Measurements from ENCODE around the gene DBF4B.

- TF ChIP-seq EGR1 (IDR thresholded peaks at IDR 0.05; ENCODE audit: low read depth): no peak
- TF ChIP-seq POLR2A (IDR thresholded peaks at IDR 0.05; ENCODE audit: borderline replicate concordance, extremely low read depth, insufficient read depth, insufficient read length): no peak
- TF ChIP-seq POLR2AphosphoS5 (IDR thresholded peaks at IDR 0.05; ENCODE audit: low read depth, low read length): no peak
- TF ChIP-seq, protein P1, sequence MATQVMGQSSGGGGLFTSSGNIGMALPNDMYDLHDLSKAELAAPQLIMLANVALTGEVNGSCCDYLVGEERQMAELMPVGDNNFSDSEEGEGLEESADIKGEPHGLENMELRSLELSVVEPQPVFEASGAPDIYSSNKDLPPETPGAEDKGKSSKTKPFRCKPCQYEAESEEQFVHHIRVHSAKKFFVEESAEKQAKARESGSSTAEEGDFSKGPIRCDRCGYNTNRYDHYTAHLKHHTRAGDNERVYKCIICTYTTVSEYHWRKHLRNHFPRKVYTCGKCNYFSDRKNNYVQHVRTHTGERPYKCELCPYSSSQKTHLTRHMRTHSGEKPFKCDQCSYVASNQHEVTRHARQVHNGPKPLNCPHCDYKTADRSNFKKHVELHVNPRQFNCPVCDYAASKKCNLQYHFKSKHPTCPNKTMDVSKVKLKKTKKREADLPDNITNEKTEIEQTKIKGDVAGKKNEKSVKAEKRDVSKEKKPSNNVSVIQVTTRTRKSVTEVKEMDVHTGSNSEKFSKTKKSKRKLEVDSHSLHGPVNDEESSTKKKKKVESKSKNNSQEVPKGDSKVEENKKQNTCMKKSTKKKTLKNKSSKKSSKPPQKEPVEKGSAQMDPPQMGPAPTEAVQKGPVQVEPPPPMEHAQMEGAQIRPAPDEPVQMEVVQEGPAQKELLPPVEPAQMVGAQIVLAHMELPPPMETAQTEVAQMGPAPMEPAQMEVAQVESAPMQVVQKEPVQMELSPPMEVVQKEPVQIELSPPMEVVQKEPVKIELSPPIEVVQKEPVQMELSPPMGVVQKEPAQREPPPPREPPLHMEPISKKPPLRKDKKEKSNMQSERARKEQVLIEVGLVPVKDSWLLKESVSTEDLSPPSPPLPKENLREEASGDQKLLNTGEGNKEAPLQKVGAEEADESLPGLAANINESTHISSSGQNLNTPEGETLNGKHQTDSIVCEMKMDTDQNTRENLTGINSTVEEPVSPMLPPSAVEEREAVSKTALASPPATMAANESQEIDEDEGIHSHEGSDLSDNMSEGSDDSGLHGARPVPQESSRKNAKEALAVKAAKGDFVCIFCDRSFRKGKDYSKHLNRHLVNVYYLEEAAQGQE (IDR thresholded peaks at IDR 0.05; ENCODE audit: low read depth): no peak
- TF ChIP-seq, protein P2, sequence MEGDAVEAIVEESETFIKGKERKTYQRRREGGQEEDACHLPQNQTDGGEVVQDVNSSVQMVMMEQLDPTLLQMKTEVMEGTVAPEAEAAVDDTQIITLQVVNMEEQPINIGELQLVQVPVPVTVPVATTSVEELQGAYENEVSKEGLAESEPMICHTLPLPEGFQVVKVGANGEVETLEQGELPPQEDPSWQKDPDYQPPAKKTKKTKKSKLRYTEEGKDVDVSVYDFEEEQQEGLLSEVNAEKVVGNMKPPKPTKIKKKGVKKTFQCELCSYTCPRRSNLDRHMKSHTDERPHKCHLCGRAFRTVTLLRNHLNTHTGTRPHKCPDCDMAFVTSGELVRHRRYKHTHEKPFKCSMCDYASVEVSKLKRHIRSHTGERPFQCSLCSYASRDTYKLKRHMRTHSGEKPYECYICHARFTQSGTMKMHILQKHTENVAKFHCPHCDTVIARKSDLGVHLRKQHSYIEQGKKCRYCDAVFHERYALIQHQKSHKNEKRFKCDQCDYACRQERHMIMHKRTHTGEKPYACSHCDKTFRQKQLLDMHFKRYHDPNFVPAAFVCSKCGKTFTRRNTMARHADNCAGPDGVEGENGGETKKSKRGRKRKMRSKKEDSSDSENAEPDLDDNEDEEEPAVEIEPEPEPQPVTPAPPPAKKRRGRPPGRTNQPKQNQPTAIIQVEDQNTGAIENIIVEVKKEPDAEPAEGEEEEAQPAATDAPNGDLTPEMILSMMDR (IDR thresholded peaks at IDR 0.05 in 2 of 3, conservative IDR thresholded peaks at IDR 0.05 in 1 of 3; ENCODE audit: borderline replicate concordance in 1 of 3, insufficient read depth in 1 of 3, low read depth in 2 of 3, low read length in 2 of 3): no peak
- TF ChIP-seq EZH2 (IDR thresholded peaks at IDR 0.05): no peak
- no peak for TF ChIP-seq ZNF274 (IDR thresholded peaks at IDR 0.05; ENCODE audit: low read depth, low read length)
These were observed 73.3 kb downstream of the DBF4B start for GRCh38 chr17:44781551-44782325.
